HT1080 (cell line): ENCODE results near the gene HTRA2. TPM values are rescaled to one million over a fixed set of nuclear protein-coding genes. Genes with fewer than 3 reads are reported as not detected.

Source experiments
- total RNA-seq: library from RNA; depleted of rRNA; stranded (reverse); fragments of >200 nt; shearing (Covaris generic); gene quantifications from 2 replicates; pipeline ENCODE4 v1.2.3, GENCODE V29; 2014; rRNA removed

HTRA2 gene
- total RNA-seq, 1 experiment from 2014 or later, result 84.5 TPM

Other genes with a start within 250 kb of the HTRA2 start
- not detected in 2 replicates for gene SLC4A5, start 186.5 kb upstream of the HTRA2 start, total RNA-seq
- 73.0 and 84.6 TPM in 2 replicates for gene DCTN1, start 149.6 kb upstream of the HTRA2 start, total RNA-seq
- 0.37 and 2.2 TPM in 2 replicates for gene C2orf81, start 108.3 kb upstream of the HTRA2 start, total RNA-seq
- gene WDR54, start 108.2 kb upstream of the HTRA2 start, total RNA-seq, result 59.7 and 66.7 TPM in 2 replicates
- 15.8 and 21.1 TPM in 2 replicates for gene RTKN, start 88.0 kb upstream of the HTRA2 start, total RNA-seq
- gene INO80B, start 74.8 kb upstream of the HTRA2 start, total RNA-seq, result 19.0 and 19.6 TPM in 2 replicates
- gene WBP1, start 71.5 kb upstream of the HTRA2 start, total RNA-seq, result 31.0 and 47.8 TPM in 2 replicates
- gene MOGS, start 64.6 kb upstream of the HTRA2 start, total RNA-seq, result 66.5 and 68.5 TPM in 2 replicates
- 79.3 and 113 TPM in 2 replicates for gene MRPL53, start 57.3 kb upstream of the HTRA2 start, total RNA-seq
- gene CCDC142, start 46.9 kb upstream of the HTRA2 start, total RNA-seq, result 12.7 and 13.2 TPM in 2 replicates
- gene TTC31, start 46.9 kb upstream of the HTRA2 start, total RNA-seq, result 18.7 and 26.0 TPM in 2 replicates
- gene LBX2, start 30.3 kb upstream of the HTRA2 start, total RNA-seq, result 0.84 and 4.0 TPM in 2 replicates
- gene PCGF1, start 22.2 kb upstream of the HTRA2 start, total RNA-seq, result 27.2 and 29.8 TPM in 2 replicates
- not detected in 2 replicates for gene TLX2, start 15.5 kb upstream of the HTRA2 start, total RNA-seq
- gene DQX1, start 3.7 kb upstream of the HTRA2 start, total RNA-seq, result 0.13 and 0.18 TPM in 2 replicates
- 169 and 184 TPM in 2 replicates for gene AUP1, start 227 bp upstream of the HTRA2 start, total RNA-seq
- gene LOXL3, start 24.0 kb downstream of the HTRA2 start, total RNA-seq, result 48.5 and 49.8 TPM in 2 replicates
- gene DOK1, start 24.8 kb downstream of the HTRA2 start, total RNA-seq, result 62.1 and 66.8 TPM in 2 replicates
- 0.03 and 0.13 TPM in 2 replicates for gene M1AP, start 118.4 kb downstream of the HTRA2 start, total RNA-seq
- gene SEMA4F, start 124.3 kb downstream of the HTRA2 start, total RNA-seq, result 11.6 and 12.7 TPM in 2 replicates